Activated T-cell treated with anti-CD3 and anti-CD28 coated beads, Interleukin-2, amount 50 U/mL, for 48 hours (primary cell): Measurements from ENCODE around the gene SORCS1.
"Not testable (repeated sequence)": the region's sequence is repeated elsewhere in the genome, so short reads cannot be mapped to it uniquely, and the experiment has no call there.

ENCODE experiments used
- DNase-seq, 2 experiments: peaks; one replicate each; pipeline ENCODE4 v3.0.0-alpha.2; 2020

SORCS1 gene

GRCh38 chr10:106938513-106938912 is 226.0 kb downstream of the SORCS1 start:
- DNase-seq, result no peak

- no peak for DNase-seq
These were observed 228.5 kb downstream of the SORCS1 start for GRCh38 chr10:106935978-106936451.

GRCh38 chr10:106931853-106932249 is 232.7 kb downstream of the SORCS1 start:
- no peak for DNase-seq

- DNase-seq, result no peak
These were observed 233.2 kb downstream of the SORCS1 start for GRCh38 chr10:106931159-106931852.

- no peak for DNase-seq
These were observed 233.8 kb downstream of the SORCS1 start for GRCh38 chr10:106930751-106931150.

- no peak for DNase-seq
These were observed 235.1 kb downstream of the SORCS1 start for GRCh38 chr10:106929291-106929895.

GRCh38 chr10:106928151-106928550 is 236.4 kb downstream of the SORCS1 start:
- DNase-seq, result not testable (repeated sequence)

- DNase-seq, result no peak
These were observed 239.3 kb downstream of the SORCS1 start for GRCh38 chr10:106925191-106925590.

GRCh38 chr10:106920538-106920937 is 244.0 kb downstream of the SORCS1 start:
- DNase-seq, result no peak

GRCh38 chr10:106919871-106920282 is 244.6 kb downstream of the SORCS1 start:
- no peak for DNase-seq

- no peak for DNase-seq
These were observed 247.0 kb downstream of the SORCS1 start for GRCh38 chr10:106917452-106918055.

- DNase-seq, result no peak
These were observed 250.5 kb downstream of the SORCS1 start for GRCh38 chr10:106914016-106914415.

- no peak for DNase-seq
These were observed 251.2 kb downstream of the SORCS1 start for GRCh38 chr10:106913348-106913747.

GRCh38 chr10:106911096-106911495 is 253.4 kb downstream of the SORCS1 start:
- DNase-seq, result no peak

GRCh38 chr10:106910666-106911065 is 253.8 kb downstream of the SORCS1 start:
- no peak for DNase-seq

GRCh38 chr10:106908225-106908624 is 256.3 kb downstream of the SORCS1 start:
- no peak for DNase-seq

GRCh38 chr10:106904209-106904608 is 260.3 kb downstream of the SORCS1 start:
- no peak for DNase-seq

- no peak for DNase-seq
These were observed 261.3 kb downstream of the SORCS1 start for GRCh38 chr10:106903180-106903579.

- no peak for DNase-seq
These were observed 264.4 kb downstream of the SORCS1 start for GRCh38 chr10:106900016-106900652.

GRCh38 chr10:106898446-106898845 is 266.1 kb downstream of the SORCS1 start:
- DNase-seq, result no peak

GRCh38 chr10:106897719-106898118 is 266.8 kb downstream of the SORCS1 start:
- no peak for DNase-seq

- DNase-seq, result no peak
These were observed 269.8 kb downstream of the SORCS1 start for GRCh38 chr10:106894692-106895091.

- DNase-seq, result no peak
These were observed 286.9 kb downstream of the SORCS1 start for GRCh38 chr10:106877574-106877973.

- DNase-seq, result no peak
These were observed 290.0 kb downstream of the SORCS1 start for GRCh38 chr10:106874604-106874889.
